Sigmoid colon (tissue), 4 donors: ENCODE data around the gene USP53.

Experiments
- CTCF ChIP-seq, 4 experiments: fragments of 450-650 bp in 3 of 4; fragments of 200-600 bp in 1 of 4; IDR thresholded peaks; one replicate each; pipeline ENCODE4 v1.5.1; 2016 to 2019; ENCODE audit warnings: antibody characterized with exemption in 4 of 4, mild to moderate bottlenecking in 3 of 4, moderate library complexity in 2 of 4
- EP300 ChIP-seq, 4 donors: sonication (generic); formaldehyde crosslinking; IDR thresholded peaks; one replicate each; pipeline ENCODE4 v1.6.1; 2017; ENCODE audit warnings: antibody characterized with exemption in 4 of 4
- POLR2A ChIP-seq, 2 donors: fragments of 450-650 bp; IDR thresholded peaks; one replicate each; pipeline ENCODE4 v1.6.1; 2016; ENCODE audit warnings: antibody characterized with exemption in 2 of 2, mild to moderate bottlenecking in 2 of 2, moderate library complexity in 2 of 2
- POLR2AphosphoS5 ChIP-seq, 4 donors: sonication (generic); formaldehyde crosslinking; IDR thresholded peaks; one replicate each; pipeline ENCODE4 v1.6.1; 2017; ENCODE audit warnings: antibody characterized with exemption in 4 of 4

- TF ChIP-seq EP300 (IDR thresholded peaks at IDR 0.05) (no peak), CTCF (IDR thresholded peaks at IDR 0.05) (no peak), POLR2A (IDR thresholded peaks at IDR 0.05) (no peak), POLR2AphosphoS5 (IDR thresholded peaks at IDR 0.05) (no peak)
Observed at GRCh38 chr4:119315036-119315435, 102.5 kb downstream of the USP53 start.
